Measurements from ENCODE around the gene RAC2.

RAC2 gene

GRCh38 chr22:37288521-37288920 is 44.5 kb upstream of the RAC2 start:
- H3K4me1 ChIP-seq (ENCODE audit: low read length): peaks cover 15% of the 10 kb centered on the region
- no peak overlapping the region for H3K9ac ChIP-seq (ENCODE audit: low read length)
- 0 out of 2 replicates have a peak, but pooled peaks cover 3% of the 10 kb centered on the region for H3K79me2 ChIP-seq (ENCODE audit: low read length)
- no peak overlapping the region for H3K27ac ChIP-seq (ENCODE audit: low read length)
- H3K9me3 ChIP-seq (replicated peaks; ENCODE audit: insufficient read depth, low read length): no peaks in the 10 kb centered on the region
- H2AFZ ChIP-seq (ENCODE audit: low read length): no peak overlapping the region
- no peak overlapping the region for H3K4me3 ChIP-seq (ENCODE audit: low read length)
- no peaks in the 10 kb centered on the region for H4K20me1 ChIP-seq (ENCODE audit: insufficient read depth, low read length)
- H3F3A ChIP-seq (ENCODE audit: insufficient read depth, low read length): peaks cover 9% of the 10 kb centered on the region; the same call in 1 of the 2 replicates
- no peak for TF ChIP-seq EZH2 (optimal IDR thresholded peaks at IDR 0.05; ENCODE audit: low read depth, low read length)
- TF ChIP-seq EZH2phosphoT487 (IDR thresholded peaks at IDR 0.05; ENCODE audit: low read length): no peak
- no peak for TF ChIP-seq CTCF (IDR thresholded peaks at IDR 0.05; ENCODE audit: low read length)
- no peak overlapping the region for H3K4me2 ChIP-seq (ENCODE audit: low read depth, low read length)
- no peak for DNase-seq
- H3K27me3 ChIP-seq (replicated peaks; ENCODE audit: insufficient read depth, low read length): no peaks in the 10 kb centered on the region
- H3K9me2 ChIP-seq (replicated peaks; ENCODE audit: insufficient read depth, low read length): no peaks in the 10 kb centered on the region
- H3K36me3 ChIP-seq (replicated peaks; ENCODE audit: insufficient read depth, low read length): no peaks in the 10 kb centered on the region

GRCh38 chr22:37287550-37287951 is 43.5 kb upstream of the RAC2 start:
- no peaks in the 10 kb centered on the region for H4K20me1 ChIP-seq (ENCODE audit: insufficient read depth, low read length)
- peaks cover 9% of the 10 kb centered on the region; the same call in 1 of the 2 replicates for H3F3A ChIP-seq (ENCODE audit: insufficient read depth, low read length)
- no peak overlapping the region for H3K4me2 ChIP-seq (ENCODE audit: low read depth, low read length)
- DNase-seq: no peak
- no peak overlapping the region for H2AFZ ChIP-seq (ENCODE audit: low read length)
- H3K9me3 ChIP-seq (replicated peaks; ENCODE audit: insufficient read depth, low read length): no peaks in the 10 kb centered on the region
- TF ChIP-seq EZH2 (optimal IDR thresholded peaks at IDR 0.05; ENCODE audit: low read depth, low read length) (no peak), CTCF (IDR thresholded peaks at IDR 0.05; ENCODE audit: low read length) (no peak), EZH2phosphoT487 (IDR thresholded peaks at IDR 0.05; ENCODE audit: low read length) (no peak)
- H3K79me2 ChIP-seq (ENCODE audit: low read length): peaks cover 12% of the 10 kb centered on the region
- no peak overlapping the region for H3K9ac ChIP-seq (ENCODE audit: low read length)
- H3K4me1 ChIP-seq (ENCODE audit: low read length): peaks cover 18% of the 10 kb centered on the region
- no peaks in the 10 kb centered on the region for H3K9me2 ChIP-seq (replicated peaks; ENCODE audit: insufficient read depth, low read length)
- H3K4me3 ChIP-seq (ENCODE audit: low read length): no peak overlapping the region
- H3K27me3 ChIP-seq (replicated peaks; ENCODE audit: insufficient read depth, low read length): no peaks in the 10 kb centered on the region
- no peak overlapping the region for H3K27ac ChIP-seq (ENCODE audit: low read length)
- no peaks in the 10 kb centered on the region for H3K36me3 ChIP-seq (replicated peaks; ENCODE audit: insufficient read depth, low read length)

GRCh38 chr22:37285937-37286336 is 41.9 kb upstream of the RAC2 start:
- no peak overlapping the region for H3K4me2 ChIP-seq (ENCODE audit: low read depth, low read length)
- H3K27me3 ChIP-seq (replicated peaks; ENCODE audit: insufficient read depth, low read length): no peaks in the 10 kb centered on the region
- no peak for DNase-seq
- peaks cover 18% of the 10 kb centered on the region for H3K79me2 ChIP-seq (ENCODE audit: low read length)
- H3K9me2 ChIP-seq (replicated peaks; ENCODE audit: insufficient read depth, low read length): no peaks in the 10 kb centered on the region
- H3K4me3 ChIP-seq (ENCODE audit: low read length): no peak overlapping the region
- peaks cover 25% of the 10 kb centered on the region for H3K4me1 ChIP-seq (ENCODE audit: low read length)
- no peaks in the 10 kb centered on the region for H3K9me3 ChIP-seq (replicated peaks; ENCODE audit: insufficient read depth, low read length)
- H4K20me1 ChIP-seq (ENCODE audit: insufficient read depth, low read length): no peaks in the 10 kb centered on the region
- H2AFZ ChIP-seq (ENCODE audit: low read length): no peak overlapping the region
- no peak overlapping the region for H3K27ac ChIP-seq (ENCODE audit: low read length)
- TF ChIP-seq EZH2phosphoT487 (IDR thresholded peaks at IDR 0.05; ENCODE audit: low read length): no peak
- no peak for TF ChIP-seq EZH2 (optimal IDR thresholded peaks at IDR 0.05; ENCODE audit: low read depth, low read length)
- no peak for TF ChIP-seq CTCF (IDR thresholded peaks at IDR 0.05; ENCODE audit: low read length)
- H3K36me3 ChIP-seq (replicated peaks; ENCODE audit: insufficient read depth, low read length): no peaks in the 10 kb centered on the region
- no peak overlapping the region for H3K9ac ChIP-seq (ENCODE audit: low read length)
- peaks cover 9% of the 10 kb centered on the region; the same call in 1 of the 2 replicates for H3F3A ChIP-seq (ENCODE audit: insufficient read depth, low read length)

Measured in MM.1S (cell line).